ENCODE results near the gene SLC30A10.

DNA sequence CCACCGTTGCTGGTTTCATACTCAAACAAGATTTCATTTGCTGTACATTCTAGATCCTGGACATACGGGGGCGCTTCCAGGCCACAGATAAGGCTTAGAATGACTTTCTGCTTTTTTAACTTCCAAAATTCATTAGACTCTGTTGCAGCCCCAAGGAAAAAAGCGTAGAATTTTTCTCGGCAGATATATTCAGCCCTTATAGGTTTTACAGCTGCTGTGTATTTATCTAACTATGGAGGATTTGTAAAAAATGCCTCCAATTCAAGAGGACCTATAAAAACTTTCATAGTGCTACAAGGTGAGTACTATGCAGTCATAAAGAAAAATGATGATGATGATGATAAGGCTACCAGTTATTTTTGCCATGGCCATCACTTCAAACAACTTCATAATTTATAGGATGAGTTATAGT lies 51.6 kb downstream of the SLC30A10 start:
- TF ChIP-seq, protein P1, sequence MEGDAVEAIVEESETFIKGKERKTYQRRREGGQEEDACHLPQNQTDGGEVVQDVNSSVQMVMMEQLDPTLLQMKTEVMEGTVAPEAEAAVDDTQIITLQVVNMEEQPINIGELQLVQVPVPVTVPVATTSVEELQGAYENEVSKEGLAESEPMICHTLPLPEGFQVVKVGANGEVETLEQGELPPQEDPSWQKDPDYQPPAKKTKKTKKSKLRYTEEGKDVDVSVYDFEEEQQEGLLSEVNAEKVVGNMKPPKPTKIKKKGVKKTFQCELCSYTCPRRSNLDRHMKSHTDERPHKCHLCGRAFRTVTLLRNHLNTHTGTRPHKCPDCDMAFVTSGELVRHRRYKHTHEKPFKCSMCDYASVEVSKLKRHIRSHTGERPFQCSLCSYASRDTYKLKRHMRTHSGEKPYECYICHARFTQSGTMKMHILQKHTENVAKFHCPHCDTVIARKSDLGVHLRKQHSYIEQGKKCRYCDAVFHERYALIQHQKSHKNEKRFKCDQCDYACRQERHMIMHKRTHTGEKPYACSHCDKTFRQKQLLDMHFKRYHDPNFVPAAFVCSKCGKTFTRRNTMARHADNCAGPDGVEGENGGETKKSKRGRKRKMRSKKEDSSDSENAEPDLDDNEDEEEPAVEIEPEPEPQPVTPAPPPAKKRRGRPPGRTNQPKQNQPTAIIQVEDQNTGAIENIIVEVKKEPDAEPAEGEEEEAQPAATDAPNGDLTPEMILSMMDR (IDR thresholded peaks at IDR 0.05): no peak
- TF ChIP-seq POLR2A (IDR thresholded peaks at IDR 0.05): no peak

Measured in gastroesophageal sphincter (tissue), 3 donors.